Measurements from ENCODE around the gene VEGFD. TPM values are rescaled to one million over a fixed set of nuclear protein-coding genes. Genes with fewer than 3 reads are reported as not detected.

VEGFD gene, protein sequence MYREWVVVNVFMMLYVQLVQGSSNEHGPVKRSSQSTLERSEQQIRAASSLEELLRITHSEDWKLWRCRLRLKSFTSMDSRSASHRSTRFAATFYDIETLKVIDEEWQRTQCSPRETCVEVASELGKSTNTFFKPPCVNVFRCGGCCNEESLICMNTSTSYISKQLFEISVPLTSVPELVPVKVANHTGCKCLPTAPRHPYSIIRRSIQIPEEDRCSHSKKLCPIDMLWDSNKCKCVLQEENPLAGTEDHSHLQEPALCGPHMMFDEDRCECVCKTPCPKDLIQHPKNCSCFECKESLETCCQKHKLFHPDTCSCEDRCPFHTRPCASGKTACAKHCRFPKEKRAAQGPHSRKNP
- 10 to 100 TPM; 39.5 to 67.3 (median 47.4) TPM for polyA plus RNA-seq (ENCODE audit: insufficient read depth in 1 of 5, insufficient read length in 5 of 5, low replicate concordance in 1 of 5)
- long read RNA-seq, donor 1, transcript VEGFD-202 (2 exons, 600 nt): minor isoform, 5 of 43 reads
- long read RNA-seq, donor 1, transcript VEGFD-201 (7 exons, 2,037 nt): major isoform, 24 of 43 reads
- long read RNA-seq, donor 1, partial matches to known transcripts: 14 of 43 reads
- long read RNA-seq, donor 1, other reads (novel, unspliced or antisense): 0 of 43 reads
- long read RNA-seq, donor 2, transcript VEGFD-201 (7 exons, 2,037 nt): major isoform, 8 of 14 reads
- long read RNA-seq, donor 2, partial matches to known transcripts: 6 of 14 reads
- long read RNA-seq, donor 2, other reads (novel, unspliced or antisense): 0 of 14 reads
- long read RNA-seq, donor 3, transcript VEGFD-201 (7 exons, 2,037 nt): major isoform, 6 of 14 reads
- long read RNA-seq, donor 3, partial matches to known transcripts: 7 of 14 reads
- long read RNA-seq, donor 3, other reads (novel, unspliced or antisense): 0 of 14 reads
- long read RNA-seq, donor 4, transcript VEGFD-201 (7 exons, 2,037 nt): major isoform, 14 of 26 reads
- long read RNA-seq, donor 4, partial matches to known transcripts: 10 of 26 reads
- long read RNA-seq, donor 4, other reads (novel, unspliced or antisense): 0 of 26 reads
- long read RNA-seq, donor 5, transcript VEGFD-201 (7 exons, 2,037 nt): major isoform, 19 of 62 reads
- long read RNA-seq, donor 5, partial matches to known transcripts: 41 of 62 reads
- long read RNA-seq, donor 5, other reads (novel, unspliced or antisense): 0 of 62 reads
- long read RNA-seq, donor 6, transcript VEGFD-201 (7 exons, 2,037 nt): major isoform, 18 of 28 reads
- long read RNA-seq, donor 6, partial matches to known transcripts: 6 of 28 reads
- long read RNA-seq, donor 6, other reads (novel, unspliced or antisense): 0 of 28 reads
- long read RNA-seq, donor 7, transcript VEGFD-201 (7 exons, 2,037 nt): major isoform, 6 of 16 reads
- long read RNA-seq, donor 7, partial matches to known transcripts: 10 of 16 reads
- long read RNA-seq, donor 7, other reads (novel, unspliced or antisense): 0 of 16 reads
- long read RNA-seq, donor 8, partial matches to known transcripts: 0 of 6 reads
- long read RNA-seq, donor 8, other reads (novel, unspliced or antisense): 0 of 6 reads

DNA sequence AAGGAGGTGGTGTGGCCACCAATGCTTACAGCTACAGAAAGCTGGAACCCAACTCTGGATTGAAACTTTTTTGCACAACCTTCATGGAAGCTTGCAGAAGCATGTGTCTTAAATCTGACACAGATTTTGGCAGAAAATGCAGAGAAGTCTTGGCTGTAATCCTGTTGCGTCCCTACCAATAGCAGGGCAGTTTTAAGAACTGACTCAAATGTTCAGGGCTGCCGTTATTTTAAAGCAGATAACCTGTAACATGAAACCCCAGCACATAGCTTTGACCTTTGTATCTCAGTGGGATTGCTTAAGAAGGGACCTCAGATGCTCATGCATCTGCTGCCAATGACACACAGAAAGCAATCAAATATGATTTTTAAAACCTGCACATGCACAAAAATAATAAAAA, at the start of gene VEGFD:
VEGFD (minus strand) TSS at position 110 of the 400 bp plus-strand sequence. CDS start 467 bp downstream, outside the sequence.
- peak; percentile 47 to 65 for DNase-seq

DNA sequence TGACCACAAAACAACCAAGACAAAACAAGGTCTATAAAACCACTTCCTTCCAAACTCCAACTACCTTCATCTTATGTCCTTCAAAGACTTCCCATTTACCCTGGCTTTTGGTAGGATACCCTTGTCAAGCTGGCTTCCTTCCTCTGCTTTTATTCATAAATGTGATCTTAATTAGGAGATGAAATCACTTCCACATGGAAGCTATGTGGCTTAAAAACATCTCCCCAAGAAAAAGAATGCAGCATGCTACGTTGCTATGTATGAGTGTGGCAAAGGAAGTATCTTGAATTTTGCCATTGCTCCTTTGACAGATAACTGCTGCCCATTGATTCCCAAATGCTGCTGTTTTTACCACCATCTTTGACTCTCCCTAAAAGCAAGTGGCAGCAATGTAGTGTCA, 46.4 kb upstream of the VEGFD start:
- no peak for DNase-seq

DNA sequence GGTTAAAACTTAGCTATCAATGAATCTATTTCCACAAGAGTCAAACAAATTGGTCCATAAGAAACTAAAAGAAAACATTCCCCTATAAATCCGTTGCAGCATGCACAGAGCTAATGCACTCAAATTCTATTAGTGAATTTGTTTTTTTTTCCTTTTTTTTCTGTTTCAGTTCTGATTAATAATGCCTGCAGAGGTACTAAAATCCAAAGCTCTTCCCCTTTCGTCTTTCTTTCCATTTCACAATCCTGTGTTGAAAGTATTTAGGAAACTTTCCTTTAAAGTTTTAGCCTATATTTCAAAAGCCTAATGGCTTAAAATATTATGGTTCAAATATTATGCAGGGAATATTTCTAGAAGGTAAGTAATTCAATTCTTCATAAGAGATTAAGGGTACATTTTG, 45.9 kb upstream of the VEGFD start:
- DNase-seq: no peak

DNA sequence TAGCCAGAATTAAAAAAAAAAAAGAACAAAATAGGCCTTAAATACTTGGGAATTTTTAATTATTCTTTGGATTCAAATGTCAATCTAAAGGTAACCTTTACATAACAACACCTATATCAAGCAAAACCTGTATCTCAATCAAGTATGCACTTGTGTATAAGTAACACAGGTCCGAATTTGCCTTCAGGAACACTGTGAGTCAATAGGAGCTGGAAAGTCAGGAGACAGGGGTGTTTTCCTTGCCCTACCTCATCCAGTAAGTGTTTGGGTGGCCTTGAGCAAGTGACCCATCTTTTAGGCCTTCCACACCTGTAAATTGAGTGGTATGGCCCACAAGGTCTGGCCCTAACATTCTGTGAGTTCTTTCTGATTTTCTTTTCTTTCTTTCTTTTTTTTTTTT, 40.8 kb upstream of the VEGFD start:
- DNase-seq: no peak

DNA sequence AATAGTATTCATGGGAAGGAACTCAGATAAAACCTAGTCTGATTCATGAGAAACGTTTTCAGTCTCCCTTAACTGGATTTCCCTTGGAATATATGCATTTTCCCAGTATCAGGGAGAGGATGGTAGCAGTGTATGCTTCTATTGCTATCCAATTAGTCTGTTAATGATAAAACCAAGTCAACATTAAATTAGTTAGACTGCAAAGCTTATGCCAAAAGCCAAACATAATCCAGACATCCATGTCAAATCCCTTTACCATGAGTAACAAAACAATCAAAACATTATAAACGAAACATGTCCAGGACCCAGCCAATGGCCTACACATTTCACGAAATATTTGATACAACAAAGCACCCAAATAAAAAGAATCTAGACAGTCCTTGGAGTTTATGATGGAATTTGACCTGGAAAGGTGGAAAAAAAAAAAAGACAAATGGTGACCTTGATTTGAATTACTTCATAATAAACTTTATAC, 34.5 kb upstream of the VEGFD start:
- no peak for DNase-seq

DNA sequence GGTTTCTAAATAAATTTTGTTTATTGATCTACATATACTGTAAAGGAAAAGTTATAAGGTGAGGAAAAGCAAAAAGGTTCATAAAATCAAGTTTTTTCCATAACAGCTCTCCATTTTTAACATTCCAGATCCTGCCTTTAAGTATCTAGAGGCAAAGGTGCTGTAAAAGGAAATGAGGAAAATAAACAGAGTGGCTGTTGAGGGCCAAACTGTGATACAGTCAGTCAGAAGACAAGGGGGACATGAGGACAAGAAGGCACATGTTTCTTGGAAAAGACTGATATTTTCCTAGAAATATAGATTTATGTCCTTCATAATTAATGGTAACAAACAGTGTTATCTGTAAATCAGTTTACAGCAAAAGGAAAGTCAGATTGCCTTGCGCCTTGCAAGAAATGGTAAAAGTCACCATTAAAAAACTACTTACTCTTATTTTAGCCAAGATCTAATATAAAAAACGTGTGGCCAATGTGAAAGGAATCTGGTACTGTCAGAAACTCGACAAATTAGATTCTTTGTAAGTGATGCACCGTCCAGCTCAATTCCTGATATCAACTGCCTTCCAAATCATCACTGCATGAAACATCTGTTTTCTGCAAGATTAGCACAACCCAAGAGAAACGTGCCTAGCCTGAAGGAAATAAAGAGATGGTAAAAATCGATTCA, 34.0 kb upstream of the VEGFD start:
- DNase-seq: no peak

DNA sequence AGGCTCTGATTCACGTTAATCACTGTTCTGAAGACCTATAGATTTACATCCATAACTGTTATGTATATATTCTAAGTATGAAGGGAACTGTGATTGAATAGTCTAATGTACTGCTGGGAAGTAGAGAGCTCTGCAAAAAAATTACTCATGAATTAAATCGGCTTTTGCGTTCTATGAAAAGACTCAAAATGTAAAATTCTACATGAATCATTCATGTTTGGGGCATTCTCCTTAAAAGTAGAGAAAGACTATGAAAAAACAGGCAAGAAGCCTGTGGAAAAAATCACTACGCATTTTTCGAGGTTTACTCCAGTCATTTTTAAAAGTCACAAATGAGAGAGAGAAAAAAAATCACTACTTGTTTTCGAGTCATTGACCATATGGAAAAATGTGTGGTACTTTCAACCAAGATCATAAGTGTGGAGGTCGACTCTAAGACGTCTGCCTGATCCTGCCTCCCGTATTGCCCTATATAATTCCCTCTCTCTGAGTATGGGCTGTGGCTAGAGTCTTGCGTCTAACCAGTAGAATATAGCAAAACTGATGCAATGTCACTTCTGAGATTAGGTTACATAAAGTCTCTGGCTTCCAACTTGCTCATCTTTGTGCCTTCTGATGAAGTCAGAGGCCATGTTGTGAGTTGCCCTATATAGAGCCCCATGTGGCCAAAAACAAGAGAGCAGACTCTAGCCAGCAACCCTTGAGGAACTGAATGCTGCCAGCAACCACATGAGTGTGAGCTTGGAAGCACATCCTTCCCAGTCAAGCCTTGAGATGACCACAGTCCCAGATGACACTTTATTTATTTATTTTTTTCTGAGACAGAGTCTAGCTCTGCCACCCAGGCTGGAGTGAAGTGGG, 32.1 kb upstream of the VEGFD start:
- no peak for DNase-seq

DNA sequence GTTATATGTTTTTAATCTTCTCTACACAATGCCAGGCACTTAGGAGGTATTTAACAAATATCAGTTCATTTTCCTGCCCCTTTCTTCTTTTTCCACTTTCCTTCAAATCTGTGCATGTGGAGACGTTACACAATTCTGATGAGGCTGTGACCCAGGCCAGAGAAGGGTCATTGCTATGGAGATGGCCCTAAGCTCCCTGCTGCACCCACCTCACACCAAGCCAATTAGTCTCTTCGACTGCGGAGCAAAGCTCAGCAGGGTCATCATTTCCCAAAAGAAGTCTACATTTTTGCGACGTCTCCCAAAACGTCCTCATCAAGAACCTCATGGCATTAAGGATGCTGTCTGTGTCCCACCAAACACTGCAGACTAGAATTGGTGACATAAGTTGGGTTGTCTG, 28.9 kb upstream of the VEGFD start:
- no peak for DNase-seq

DNA sequence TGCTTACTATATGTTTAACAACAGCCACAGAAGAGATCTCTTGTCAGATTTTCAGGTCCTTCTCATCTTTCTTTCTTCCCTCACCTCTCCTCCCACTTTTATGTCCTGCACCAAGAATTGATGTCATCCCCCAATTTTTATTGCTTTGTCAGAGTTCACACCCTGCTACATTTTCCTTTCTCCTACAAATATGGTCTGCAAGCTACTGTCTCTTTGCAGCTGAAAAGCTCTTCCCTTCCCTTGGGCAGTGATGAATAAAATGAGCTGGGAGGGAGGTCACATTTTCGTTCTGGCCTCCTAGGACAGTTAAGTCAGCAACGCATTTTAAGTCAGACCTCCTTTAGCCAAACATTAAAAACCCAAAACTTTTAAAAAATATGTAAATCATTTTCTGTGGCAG, 26.7 kb upstream of the VEGFD start:
- no peak for DNase-seq

DNA sequence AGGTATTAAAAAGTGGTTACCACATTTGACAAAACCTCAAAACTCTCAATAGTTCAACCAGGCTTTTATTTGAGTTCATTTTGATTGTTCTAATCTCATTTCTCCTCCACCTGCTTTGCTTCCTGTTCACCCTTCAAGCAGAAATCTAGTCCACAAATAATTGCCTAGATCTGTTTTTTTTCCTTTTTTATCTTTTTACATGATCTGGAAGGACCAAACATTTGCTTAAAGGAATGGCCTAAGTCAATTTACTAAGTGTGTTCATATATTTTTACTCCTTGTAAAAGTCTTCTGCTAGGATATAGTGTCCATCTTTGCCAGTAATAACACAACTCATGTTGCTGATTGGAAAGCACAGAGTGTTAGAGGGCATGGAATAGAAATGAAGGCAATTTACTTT, 26.2 kb upstream of the VEGFD start:
- no peak for DNase-seq

DNA sequence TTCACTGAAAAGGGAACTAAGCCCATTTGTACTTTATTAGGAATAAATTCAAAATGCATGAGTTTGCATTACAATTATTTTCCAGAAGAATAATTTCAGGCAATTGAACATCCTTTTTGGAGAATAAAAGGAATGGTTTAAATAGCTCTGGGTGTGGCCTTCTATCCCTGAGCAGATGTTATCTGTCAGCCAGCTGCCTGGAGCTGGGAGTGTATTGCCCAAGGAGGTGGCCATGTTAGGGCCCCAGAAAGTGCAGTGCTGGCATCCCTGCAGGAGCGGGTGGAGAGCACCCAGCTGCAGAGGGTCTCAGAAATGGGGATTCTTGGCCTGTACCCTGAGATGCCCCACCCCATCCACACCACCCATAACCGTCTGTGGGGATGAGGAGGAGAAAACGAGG, 21.6 kb upstream of the VEGFD start:
- DNase-seq: peak; percentile 58 to 71

DNA sequence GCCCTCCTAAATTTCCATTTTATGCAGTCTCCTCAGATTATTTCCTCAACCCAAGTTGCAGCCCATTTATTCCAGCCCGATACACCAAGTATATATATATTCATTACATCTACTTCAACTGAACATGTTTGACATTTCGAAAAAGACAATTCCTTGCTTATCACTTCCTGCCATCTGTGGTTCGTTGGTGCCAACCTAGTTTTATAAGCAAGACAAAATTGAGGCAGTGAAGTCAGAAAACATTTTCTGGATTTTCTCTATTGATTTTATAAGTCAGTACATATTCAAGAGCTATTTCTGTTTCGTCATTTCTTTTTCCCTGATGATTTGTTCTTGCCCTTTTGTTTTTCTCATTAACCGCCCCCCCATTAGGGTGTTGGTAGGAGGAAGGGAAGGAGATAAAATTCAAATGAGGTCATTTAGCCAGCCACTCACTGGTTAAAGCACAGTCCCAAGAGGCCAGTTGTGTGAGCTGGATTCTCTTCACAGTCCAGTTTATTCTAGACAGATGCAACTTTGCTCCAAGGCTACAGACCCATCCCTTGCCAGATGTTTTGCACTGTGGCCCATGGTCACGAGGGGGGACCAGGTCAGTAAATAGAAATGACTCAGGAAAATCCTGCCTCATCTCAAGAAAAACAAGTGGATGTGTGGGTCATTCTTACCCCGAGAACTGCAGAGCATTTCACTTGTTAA, 20.3 kb upstream of the VEGFD start:
- DNase-seq: no peak

DNA sequence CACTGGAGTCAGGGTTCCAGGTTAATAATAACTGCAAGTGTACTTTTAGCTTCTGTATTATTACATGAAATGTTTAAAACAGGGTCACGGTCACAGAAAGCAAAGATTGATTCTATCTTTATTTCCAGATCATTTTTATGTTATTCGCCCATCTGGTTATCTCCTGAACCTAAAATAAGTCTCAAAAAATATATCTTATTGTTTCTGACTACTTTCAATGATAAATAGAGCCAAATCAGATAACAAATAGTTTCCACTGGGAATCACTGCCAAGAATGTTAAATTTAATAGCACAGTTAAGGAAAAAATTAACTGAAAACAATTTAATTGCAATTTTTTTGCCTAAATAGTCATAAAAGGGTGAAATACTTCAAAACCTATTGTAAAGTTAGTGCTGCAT, 17.2 kb upstream of the VEGFD start:
- no peak for DNase-seq

DNA sequence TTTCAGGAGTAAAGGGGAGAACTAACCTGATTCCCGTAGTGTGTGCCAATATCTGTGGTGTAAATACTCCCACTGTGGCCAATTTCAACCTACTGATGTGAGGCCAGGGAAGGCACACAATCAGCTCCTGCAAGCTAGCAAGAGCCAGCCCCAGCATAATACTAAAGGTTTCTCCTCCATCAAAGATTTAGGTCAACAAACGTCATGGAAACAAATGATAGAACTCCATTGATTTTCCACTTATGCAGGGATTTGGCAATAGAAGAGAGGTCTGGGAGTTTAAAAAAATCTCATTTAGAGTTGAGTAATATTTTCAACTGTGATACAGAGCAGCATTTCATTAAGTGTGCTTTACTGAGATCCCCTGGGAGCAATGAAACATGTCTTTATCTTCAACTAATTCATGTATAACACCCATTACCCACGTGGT, 15.8 kb upstream of the VEGFD start:
- DNase-seq: peak; percentile 51 to 71

DNA sequence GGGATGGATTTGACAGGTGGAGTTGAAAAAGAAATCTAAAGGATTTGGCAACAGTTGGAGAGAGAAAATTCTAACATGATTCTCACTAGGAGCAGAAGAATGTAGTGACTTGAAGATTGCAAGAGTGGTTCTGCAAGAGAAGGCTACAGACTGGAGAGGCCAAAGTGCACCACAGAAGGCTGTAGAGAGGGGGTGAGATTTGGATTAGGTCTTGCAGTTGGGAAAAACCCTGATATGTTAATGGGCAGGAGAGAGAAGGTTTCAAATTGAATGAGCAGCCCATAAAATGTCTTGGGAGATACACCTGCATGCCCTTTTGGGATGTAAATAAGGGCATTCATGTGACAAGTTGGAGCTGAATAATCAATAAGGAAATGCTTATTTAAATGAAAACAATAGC, 14.7 kb upstream of the VEGFD start:
- DNase-seq: no peak

DNA sequence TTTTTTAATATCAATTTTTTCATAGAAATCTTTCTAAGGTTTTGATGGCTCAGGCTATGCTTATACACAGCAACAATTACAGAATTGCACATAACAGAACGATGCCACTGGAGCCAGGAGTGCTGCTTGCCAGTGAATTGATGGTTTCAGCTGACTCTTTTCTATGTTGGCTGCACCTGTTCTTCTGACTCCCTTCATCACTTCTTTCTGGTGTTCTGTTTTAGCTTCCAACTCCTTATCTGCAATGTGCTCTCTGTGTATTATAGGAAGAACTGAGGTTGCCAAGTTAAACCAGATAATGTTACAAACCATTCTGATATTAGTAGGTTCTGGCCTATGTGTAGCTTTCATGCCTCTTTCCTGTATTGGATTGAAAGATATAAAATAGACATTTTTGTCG, 11.6 kb upstream of the VEGFD start:
- DNase-seq: no peak

DNA sequence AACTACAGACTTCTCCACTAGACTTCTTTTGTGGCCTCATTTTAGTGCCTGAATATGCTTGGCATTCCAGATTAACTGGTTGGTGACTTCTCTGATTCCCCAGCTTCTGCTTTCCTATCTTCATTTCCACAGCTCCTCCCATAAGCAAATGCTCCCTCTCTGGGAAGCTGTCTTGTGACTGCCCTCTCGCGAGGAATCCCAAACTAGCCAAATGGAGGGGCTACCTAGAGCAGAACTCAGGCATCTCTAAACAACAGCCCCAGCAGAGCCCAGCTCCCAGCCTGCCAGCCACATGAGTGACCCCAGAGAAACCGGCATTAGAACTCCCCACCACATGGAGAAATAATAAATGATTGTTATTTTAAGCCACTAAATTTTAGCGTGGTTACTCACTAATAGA, 7.6 kb upstream of the VEGFD start:
- DNase-seq: no peak

DNA sequence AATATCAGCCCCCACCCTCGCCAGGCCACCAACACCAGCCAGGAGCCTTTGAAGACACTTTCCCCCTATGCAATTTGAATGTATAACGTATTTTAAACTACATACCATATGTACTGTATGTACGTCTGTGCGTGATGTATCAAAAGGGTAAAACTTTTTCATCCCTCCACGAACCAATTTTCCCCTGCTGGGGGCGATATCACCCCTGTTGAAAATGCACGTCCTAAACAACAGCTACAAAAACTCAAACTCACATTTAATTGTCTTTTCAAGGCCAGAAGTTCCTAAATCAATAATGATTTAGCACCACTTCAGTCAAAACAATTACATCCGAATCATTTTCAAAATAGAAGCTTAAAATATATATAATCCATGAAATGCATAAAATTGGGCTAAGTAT, 1.4 kb downstream of the VEGFD start:
- DNase-seq: peak in 1 of 2 donors; percentile 47

DNA sequence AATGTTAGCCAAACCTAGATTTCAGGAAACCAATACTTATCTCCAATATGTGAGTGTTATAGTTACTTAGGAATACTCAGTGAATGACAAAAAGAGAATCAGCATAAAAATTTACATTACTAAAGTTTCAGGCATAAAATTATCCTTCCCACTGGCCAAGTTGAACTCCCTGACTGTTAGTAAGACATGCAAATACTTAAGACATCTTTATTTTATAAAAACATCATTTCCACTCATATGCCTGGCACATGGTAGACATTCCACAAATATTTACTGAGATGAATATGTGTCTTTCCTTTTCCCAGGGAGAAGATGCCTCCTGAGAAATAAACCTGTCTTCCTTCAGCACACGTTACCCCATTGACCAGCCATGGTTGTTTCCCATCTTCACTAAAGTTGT, 7.3 kb downstream of the VEGFD start:
- no peak for DNase-seq

All from right lung (tissue), 10 donors.